ENCODE results near the gene PIEZO2.

Gene PIEZO2

DNA sequence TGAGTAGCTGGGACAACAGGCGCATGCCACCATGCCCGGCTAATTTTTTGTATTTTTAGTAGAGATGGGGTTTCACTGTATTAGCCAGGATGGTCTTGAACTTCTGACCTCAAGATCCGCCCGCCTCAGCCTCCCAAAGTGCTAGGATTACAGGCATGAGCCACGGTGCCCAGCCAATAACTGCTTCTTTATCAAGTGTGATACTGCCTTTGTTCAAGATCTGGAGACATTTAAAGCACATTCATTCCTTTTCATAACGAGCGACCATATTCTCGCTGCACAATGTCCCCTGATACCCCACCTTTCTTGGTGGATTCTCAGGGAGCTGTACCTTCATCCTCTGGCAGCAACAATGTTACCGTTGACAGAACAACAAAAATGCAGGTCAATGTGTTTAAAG is 75.4 kb downstream of the PIEZO2 start:
- TF ChIP-seq, protein P1, sequence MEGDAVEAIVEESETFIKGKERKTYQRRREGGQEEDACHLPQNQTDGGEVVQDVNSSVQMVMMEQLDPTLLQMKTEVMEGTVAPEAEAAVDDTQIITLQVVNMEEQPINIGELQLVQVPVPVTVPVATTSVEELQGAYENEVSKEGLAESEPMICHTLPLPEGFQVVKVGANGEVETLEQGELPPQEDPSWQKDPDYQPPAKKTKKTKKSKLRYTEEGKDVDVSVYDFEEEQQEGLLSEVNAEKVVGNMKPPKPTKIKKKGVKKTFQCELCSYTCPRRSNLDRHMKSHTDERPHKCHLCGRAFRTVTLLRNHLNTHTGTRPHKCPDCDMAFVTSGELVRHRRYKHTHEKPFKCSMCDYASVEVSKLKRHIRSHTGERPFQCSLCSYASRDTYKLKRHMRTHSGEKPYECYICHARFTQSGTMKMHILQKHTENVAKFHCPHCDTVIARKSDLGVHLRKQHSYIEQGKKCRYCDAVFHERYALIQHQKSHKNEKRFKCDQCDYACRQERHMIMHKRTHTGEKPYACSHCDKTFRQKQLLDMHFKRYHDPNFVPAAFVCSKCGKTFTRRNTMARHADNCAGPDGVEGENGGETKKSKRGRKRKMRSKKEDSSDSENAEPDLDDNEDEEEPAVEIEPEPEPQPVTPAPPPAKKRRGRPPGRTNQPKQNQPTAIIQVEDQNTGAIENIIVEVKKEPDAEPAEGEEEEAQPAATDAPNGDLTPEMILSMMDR (IDR thresholded peaks at IDR 0.05): no peak
- TF ChIP-seq ZFX (IDR thresholded peaks at IDR 0.05; ENCODE audit: borderline replicate concordance): no peak

DNA sequence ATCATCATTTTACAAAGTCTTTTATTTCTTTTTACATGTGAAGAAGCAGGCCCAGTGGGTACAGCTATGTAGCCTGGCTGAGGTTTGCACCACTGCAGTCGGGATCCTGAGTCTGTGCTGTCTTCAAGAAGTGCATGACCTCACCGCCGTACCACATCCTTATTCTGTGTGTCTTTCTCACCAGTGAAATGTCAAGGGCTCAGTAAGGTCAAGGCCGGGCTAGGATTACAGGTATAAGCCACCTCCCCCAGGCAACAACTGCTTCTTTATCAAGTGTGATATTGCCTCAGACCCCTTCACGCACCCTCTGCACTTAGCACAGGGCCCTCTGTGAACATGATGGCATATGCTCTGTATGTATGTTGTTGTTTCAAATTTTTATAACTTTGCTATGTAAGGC is 76.7 kb downstream of the PIEZO2 start:
- no peak overlapping the region for H3K27ac ChIP-seq
- TF ChIP-seq ZFX (IDR thresholded peaks at IDR 0.05; ENCODE audit: borderline replicate concordance): no peak
- TF ChIP-seq, protein P1 (IDR thresholded peaks at IDR 0.05): no peak

More for the DNA sequence above, 75.4 kb downstream of the PIEZO2 start:
- H3K27ac ChIP-seq: no peak overlapping the region

DNA sequence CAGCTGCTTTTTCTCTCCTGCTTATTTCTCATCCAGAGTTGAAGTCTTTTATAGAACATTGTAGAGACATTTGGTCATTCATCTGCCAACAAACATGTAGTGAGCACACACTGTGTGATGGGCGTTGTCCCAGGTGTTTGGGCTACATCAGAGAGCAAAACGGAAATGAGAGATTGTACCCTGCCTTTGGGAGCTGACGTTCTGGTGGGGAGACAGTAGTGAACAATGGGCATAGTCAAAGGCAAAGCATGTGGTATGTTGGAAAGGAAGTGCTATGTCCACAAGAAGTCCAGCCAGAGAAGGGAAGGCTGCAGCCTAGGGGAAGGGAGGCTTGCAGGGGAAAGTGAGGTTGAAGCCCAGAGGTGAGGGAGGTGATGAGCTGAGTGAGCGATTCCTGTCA is 78.1 kb downstream of the PIEZO2 start:
- H3K27ac ChIP-seq: no peak overlapping the region
- TF ChIP-seq, protein P1 (IDR thresholded peaks at IDR 0.05): no peak
- TF ChIP-seq ZFX (IDR thresholded peaks at IDR 0.05; ENCODE audit: borderline replicate concordance): no peak

DNA sequence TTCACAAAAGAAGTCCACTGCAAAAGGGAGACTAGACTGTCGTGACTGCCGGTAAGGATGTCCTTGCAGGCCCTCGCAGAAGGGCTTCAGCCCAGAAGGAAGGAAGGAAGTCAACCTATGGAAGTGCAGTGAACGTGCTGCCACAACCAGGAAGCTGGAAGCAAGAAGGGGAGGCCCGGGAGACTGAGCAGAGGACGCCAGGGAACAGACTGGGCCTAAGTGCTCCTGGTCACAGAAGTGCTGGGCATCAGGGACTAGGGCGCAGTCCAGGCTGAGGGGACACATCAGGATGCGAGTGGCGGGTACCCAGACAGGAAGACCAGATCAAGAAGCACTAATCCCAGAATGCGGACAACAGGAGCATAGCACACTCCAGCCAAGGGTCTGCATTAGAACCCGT is 78.8 kb downstream of the PIEZO2 start:
- no peak overlapping the region for H3K27ac ChIP-seq
- no peak for TF ChIP-seq ZFX (IDR thresholded peaks at IDR 0.05; ENCODE audit: borderline replicate concordance)
- TF ChIP-seq, protein P1 (IDR thresholded peaks at IDR 0.05): no peak

DNA sequence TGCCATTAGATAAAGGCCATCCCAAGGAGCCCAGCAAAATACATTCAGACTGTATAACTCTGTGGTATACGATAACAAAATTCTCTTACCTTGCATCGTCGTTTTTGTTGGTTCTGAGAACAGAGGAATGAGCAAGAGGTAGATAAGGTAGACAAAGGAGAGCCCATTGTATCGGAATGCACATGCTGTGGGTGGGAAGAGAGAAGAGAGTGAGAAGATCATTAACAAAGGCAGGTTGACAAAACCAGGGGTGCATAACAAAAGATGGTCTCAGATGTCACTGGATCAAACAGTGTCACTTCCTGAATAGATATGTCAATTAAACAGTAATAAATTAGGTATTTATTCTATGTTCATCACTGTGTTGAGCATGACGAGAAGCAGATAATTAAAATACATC is 83.3 kb downstream of the PIEZO2 start:
- TF ChIP-seq ZFX (IDR thresholded peaks at IDR 0.05; ENCODE audit: borderline replicate concordance): no peak
- TF ChIP-seq, protein P1 (IDR thresholded peaks at IDR 0.05): no peak
- no peak overlapping the region for H3K27ac ChIP-seq

DNA sequence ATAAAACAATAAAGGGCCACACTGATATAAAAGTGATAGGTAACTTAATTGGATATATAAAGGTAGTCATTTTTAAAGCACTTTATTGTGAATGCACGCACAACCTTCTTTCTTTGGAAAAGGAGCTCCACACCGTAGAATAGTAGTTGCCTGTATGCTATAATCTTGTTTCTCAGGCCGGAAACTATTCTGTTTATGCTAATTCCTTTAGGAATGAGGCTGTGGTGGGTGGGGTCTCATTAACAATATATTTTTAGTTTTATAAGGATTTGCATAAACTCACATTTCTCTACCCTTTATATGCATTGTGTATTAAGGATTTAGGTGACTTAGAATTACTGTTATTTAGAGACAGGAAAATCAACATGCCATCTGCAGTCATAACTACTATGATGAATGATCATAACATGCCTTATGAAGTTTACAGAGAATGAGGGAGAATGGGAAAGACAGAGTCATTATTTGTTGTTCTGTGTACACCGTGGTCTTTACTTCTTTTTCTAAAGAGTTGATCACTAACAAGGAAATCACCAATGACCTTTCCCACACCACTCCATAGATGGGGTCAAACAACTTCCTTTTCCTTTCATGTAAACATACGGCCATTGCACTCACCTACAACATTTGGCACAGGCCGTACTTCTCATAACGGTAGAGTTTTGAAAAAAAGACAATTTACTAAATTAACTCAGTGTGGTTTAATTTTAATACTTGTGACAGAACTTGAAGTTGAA is 84.5 kb downstream of the PIEZO2 start:
- TF ChIP-seq, protein P1 (IDR thresholded peaks at IDR 0.05): no peak
- no peak for TF ChIP-seq ZFX (IDR thresholded peaks at IDR 0.05; ENCODE audit: borderline replicate concordance)
- no peak overlapping the region for H3K27ac ChIP-seq

DNA sequence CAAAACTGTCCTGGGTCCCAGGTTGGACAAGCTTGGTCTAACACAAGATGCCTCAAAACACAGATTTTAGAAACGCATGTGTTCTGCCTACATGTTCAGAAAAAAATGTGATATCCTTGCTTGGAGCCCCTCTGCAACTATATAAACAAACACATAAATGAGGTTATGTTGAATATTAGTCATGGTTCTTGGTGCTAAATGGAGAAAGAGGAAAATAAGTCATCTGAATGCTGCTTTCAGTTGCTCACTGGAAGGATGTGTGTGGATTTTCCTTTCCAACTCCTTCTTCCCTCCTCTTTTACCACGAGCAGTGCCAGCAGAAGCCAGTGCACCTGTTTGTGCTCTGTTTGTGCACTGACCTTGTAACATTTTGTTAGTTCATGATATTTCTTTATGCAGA is 85.3 kb downstream of the PIEZO2 start:
- no peak for TF ChIP-seq ZFX (IDR thresholded peaks at IDR 0.05; ENCODE audit: borderline replicate concordance)
- TF ChIP-seq, protein P1 (IDR thresholded peaks at IDR 0.05): no peak
- H3K27ac ChIP-seq: no peak overlapping the region
